Skin of body (tissue), 3 donors: ENCODE results near the gene PPP1R7. TPM values are rescaled to one million over a fixed set of nuclear protein-coding genes. Genes with fewer than 3 reads are reported as not detected.

ENCODE experiments used
- DNase-seq: peaks from one replicate; lab custom pipeline; 2025; lab: John Stamatoyannopoulos, UW
- small RNA-seq: library from RNA; depleted of rRNA; stranded (forward); fragments of <200 nt; gene quantifications from one replicate; pipeline ENCODE3, GENCODE V24; 2014; ENCODE audit warnings: low replicate concordance
- total RNA-seq: library from RNA; depleted of rRNA; stranded (reverse); fragments of >200 nt; gene quantifications from one replicate; pipeline ENCODE4 v1.2.3, GENCODE V29; 2014

Gene PPP1R7
- total RNA-seq, 1 donor from 2014 or later: 31.3 TPM

GRCh38 chr2:241228081-241228859 lies 78.0 kb downstream of the PPP1R7 start:
- DNase-seq: no peak

GRCh38 chr2:241228860-241229516 lies 78.7 kb downstream of the PPP1R7 start:
- no peak for DNase-seq

- no peak for DNase-seq
Observed at GRCh38 chr2:241229563-241230401, 79.5 kb downstream of the PPP1R7 start.

GRCh38 chr2:241230435-241230834 lies 80.2 kb downstream of the PPP1R7 start:
- no peak for DNase-seq

GRCh38 chr2:241232736-241233575 lies 82.7 kb downstream of the PPP1R7 start:
- DNase-seq: no peak

Small RNA genes lying within 50 kb of the gene (small RNA-seq; reads per million reads assigned to genes)
- not detected for gene AC005237.2

Other genes with a start within 250 kb of the PPP1R7 start
- gene CROCC2, start 244.1 kb upstream of the PPP1R7 start, total RNA-seq: 0.30 TPM
- gene SNED1, start 151.8 kb upstream of the PPP1R7 start, total RNA-seq: 9.7 TPM
- gene MTERF4, start 48.2 kb upstream of the PPP1R7 start, total RNA-seq: 37.8 TPM
- gene PASK, start 995 bp upstream of the PPP1R7 start, total RNA-seq: 6.9 TPM
- 0.79 TPM for gene ANO7, start 38.2 kb downstream of the PPP1R7 start, total RNA-seq
- 504 TPM for gene HDLBP, start 165.2 kb downstream of the PPP1R7 start, total RNA-seq
- gene SEPTIN2, start 165.5 kb downstream of the PPP1R7 start, total RNA-seq: 354 TPM
- 52.6 TPM for gene FARP2, start 205.8 kb downstream of the PPP1R7 start, total RNA-seq